ENCODE results near the gene JDP2. TPM values are rescaled to one million over a fixed set of nuclear protein-coding genes. Genes with fewer than 3 reads are reported as not detected.

Gene JDP2
- total and polyA plus RNA-seq, 12 donors = 6.8 to 59.8 (median 31.8) TPM

- Histone ChIP-seq H3K27ac (no peak overlapping the region), H3K9me3 (replicated peaks in 1 of 3) (no peaks in the 10 kb centered on the region), H3K36me3 (replicated peaks in 1 of 2) (no peaks in the 10 kb centered on the region), H3K27me3 (no peaks in the 10 kb centered on the region), H3K4me3 (no peak overlapping the region), H3K4me1 (replicated peaks in 1 of 2) (peaks cover 0 to 6% of the 10 kb centered on the region in 2 donors)
- no peak for DNase-seq
- WGBS, 4 donors = 71 to 98% (median 90%) methylated on average over 3 to 4 of the region's 4 CpGs
- intact Hi-C loops (cut with DNase I) = loop anchor here in 1 of 2 donors (10.0 kb wide), 1 partner anchor 362 kb away; no protein-coding TSS in a partner anchor
- no peak for TF ChIP-seq POLR2A (IDR thresholded peaks at IDR 0.05)
- no peak for TF ChIP-seq CTCF (IDR thresholded peaks at IDR 0.05)
These were observed 68.9 kb downstream of the JDP2 start for GRCh38 chr14:75496755-75497154.

GRCh38 chr14:75497191-75497590 is 69.4 kb downstream of the JDP2 start:
- Histone ChIP-seq H3K4me1 (replicated peaks in 1 of 2) (peaks cover 0 to 6% of the 10 kb centered on the region in 2 donors), H3K27me3 (no peaks in the 10 kb centered on the region), H3K4me3 (no peak overlapping the region), H3K9me3 (replicated peaks in 1 of 3) (no peaks in the 10 kb centered on the region), H3K27ac (no peak overlapping the region), H3K36me3 (replicated peaks in 1 of 2) (no peaks in the 10 kb centered on the region)
- WGBS, 4 donors = 75 to 86% (median 80%) methylated on average over 4 of the region's 4 CpGs
- peak in 1 of 7 donors; percentile 18 for DNase-seq
- TF ChIP-seq POLR2A (IDR thresholded peaks at IDR 0.05) (no peak), CTCF (IDR thresholded peaks at IDR 0.05) (no peak)
- intact Hi-C loops (cut with DNase I) = loop anchor here in 1 of 2 donors (10.0 kb wide), 1 partner anchor 362 kb away; no protein-coding TSS in a partner anchor

- H3K4me1 ChIP-seq (replicated peaks in 1 of 2) = peaks cover 0 to 6% of the 10 kb centered on the region in 2 donors
- 89 to 96% (median 93%) methylated on average over 11 of the region's 11 CpGs for WGBS, 4 donors
- no peak for TF ChIP-seq CTCF (IDR thresholded peaks at IDR 0.05)
- no peak for TF ChIP-seq POLR2A (IDR thresholded peaks at IDR 0.05)
- no peaks in the 10 kb centered on the region for H3K9me3 ChIP-seq (replicated peaks in 1 of 3)
- no peak overlapping the region for H3K27ac ChIP-seq
- H3K27me3 ChIP-seq = no peaks in the 10 kb centered on the region
- intact Hi-C loops (cut with DNase I) = loop anchor here in 1 of 2 donors (10.0 kb wide), 1 partner anchor 363 kb away; no protein-coding TSS in a partner anchor
- H3K4me3 ChIP-seq = no peak overlapping the region
- DNase-seq = peak in 1 of 7 donors; percentile 21
- H3K36me3 ChIP-seq (replicated peaks in 1 of 2) = no peaks in the 10 kb centered on the region
These were observed 69.9 kb downstream of the JDP2 start for GRCh38 chr14:75497701-75498100.

- H3K9me3 ChIP-seq (replicated peaks in 1 of 3) = no peaks in the 10 kb centered on the region
- 91 to 93% (median 93%) methylated on average over 16 of the region's 16 CpGs for WGBS, 4 donors
- no peak overlapping the region for H3K4me3 ChIP-seq
- no peak overlapping the region for H3K27ac ChIP-seq
- no peaks in the 10 kb centered on the region for H3K27me3 ChIP-seq
- no peaks in the 10 kb centered on the region for H3K36me3 ChIP-seq (replicated peaks in 1 of 2)
- H3K4me1 ChIP-seq (replicated peaks in 1 of 2) = peaks cover 0 to 6% of the 10 kb centered on the region in 2 donors
- intact Hi-C loops (cut with DNase I) = loop anchor here in 1 of 2 donors (10.0 kb wide), 1 partner anchor 364 kb away; no protein-coding TSS in a partner anchor
- peak in 1 of 7 donors; percentile 30 for DNase-seq
- no peak for TF ChIP-seq POLR2A (IDR thresholded peaks at IDR 0.05)
- TF ChIP-seq CTCF (IDR thresholded peaks at IDR 0.05) = no peak
These were observed 71.5 kb downstream of the JDP2 start for GRCh38 chr14:75499084-75499875.
